HG03045 (cell line): Measurements from ENCODE around the gene UPK2.

Experiments used
- ATAC-seq: cut with Tn5 transposase; IDR thresholded peaks from one replicate; pipeline ENCODE4 v1.9.1; 2021; ENCODE audit warnings: mild to moderate bottlenecking, moderate library complexity; ENCODE audit not compliant: unreplicated experiment

UPK2 gene

GRCh38 chr11:118917481-118918127 is 38.5 kb upstream of the UPK2 start:
- no peak for ATAC-seq

- no peak for ATAC-seq
Observed at GRCh38 chr11:118918128-118918685, 37.9 kb upstream of the UPK2 start.

GRCh38 chr11:118918686-118919280 is 37.3 kb upstream of the UPK2 start:
- no peak for ATAC-seq

- no peak for ATAC-seq
Observed at GRCh38 chr11:118921121-118921928, 34.8 kb upstream of the UPK2 start.

GRCh38 chr11:118921929-118922744 is 34.0 kb upstream of the UPK2 start:
- ATAC-seq = no peak

GRCh38 chr11:118922745-118923627 is 33.1 kb upstream of the UPK2 start:
- ATAC-seq = no peak

- ATAC-seq = no peak
Observed at GRCh38 chr11:118923721-118924587, 32.1 kb upstream of the UPK2 start.

- ATAC-seq = no peak
Observed at GRCh38 chr11:118924591-118925585, 31.2 kb upstream of the UPK2 start.

- no peak for ATAC-seq
Observed at GRCh38 chr11:118927554-118928100, 28.5 kb upstream of the UPK2 start.

GRCh38 chr11:118928101-118928869 is 27.8 kb upstream of the UPK2 start:
- peak; percentile 42 for ATAC-seq

- ATAC-seq = no peak
Observed at GRCh38 chr11:118928870-118929500, 27.1 kb upstream of the UPK2 start.

- no peak for ATAC-seq
Observed at GRCh38 chr11:118929501-118930093, 26.5 kb upstream of the UPK2 start.

- ATAC-seq = no peak
Observed at GRCh38 chr11:118930094-118930712, 25.9 kb upstream of the UPK2 start.

- no peak for ATAC-seq
Observed at GRCh38 chr11:118931571-118931970, 24.5 kb upstream of the UPK2 start.

GRCh38 chr11:118933486-118933885 is 22.6 kb upstream of the UPK2 start:
- ATAC-seq = no peak
